Measurements from ENCODE around the gene NR2F1.
"Not testable (repeated sequence)": the region's sequence is repeated elsewhere in the genome, so short reads cannot be mapped to it uniquely, and the experiment has no call there.

The NR2F1 gene

DNA sequence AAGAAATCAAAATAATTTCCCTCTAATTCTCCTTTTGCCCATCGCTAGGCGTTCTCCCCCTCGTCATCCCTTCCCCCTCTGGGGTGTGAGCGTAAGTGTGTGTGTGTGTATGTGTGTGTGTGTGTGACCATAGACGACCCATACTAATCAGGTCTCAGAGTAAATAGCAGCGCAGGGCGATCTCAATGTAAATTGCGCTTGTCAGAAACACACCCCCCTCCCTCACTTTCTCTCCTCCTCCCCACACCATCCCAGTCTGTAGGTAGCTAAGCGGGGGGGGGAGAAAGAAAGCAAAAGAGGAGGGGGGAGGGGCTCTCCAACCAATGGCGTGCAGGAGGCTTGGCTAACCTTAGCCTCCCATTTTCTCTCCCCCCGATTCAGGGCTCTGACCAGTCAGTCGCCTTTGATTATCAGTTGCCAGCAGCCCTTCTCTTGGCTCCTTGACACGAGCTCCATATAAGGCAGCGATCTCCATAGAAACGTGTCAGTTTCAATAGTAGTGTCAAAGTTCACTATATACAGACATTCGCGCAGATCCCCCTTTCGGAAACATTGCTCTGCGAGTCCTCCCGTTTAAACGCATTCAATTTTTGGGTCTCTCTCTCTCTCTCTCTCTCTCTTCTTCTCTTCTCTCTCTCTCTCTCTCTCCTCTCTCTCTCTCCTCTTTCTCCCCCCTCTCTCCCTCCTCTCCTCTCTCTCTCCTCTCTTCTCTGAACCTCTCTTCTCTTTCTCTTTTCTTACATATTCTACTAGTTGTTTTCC lies at the start of gene NR2F1:
Gene NR2F1 (plus strand): TSS at position 546 of the 762 bp plus-strand sequence. CDS start 1,802 bp downstream, outside the sequence.
- peak within 1 kb of the TSS; percentile 60 for H3K4me3 Mint-ChIP-seq
- peaks cover 2% of the 10 kb centered on the region for H3K36me3 Mint-ChIP-seq (ENCODE audit: low read depth)
- H3K9me3 Mint-ChIP-seq, result no peaks in the 10 kb centered on the region
- H3K27me3 Mint-ChIP-seq (ENCODE audit: low read depth), result peaks cover 50% of the 10 kb centered on the region
- peaks cover 10% of the 10 kb centered on the region for H3K4me1 Mint-ChIP-seq (ENCODE audit: low read depth)
- H3K27ac Mint-ChIP-seq, result no peak within 1 kb of the TSS
- no peak for DNase-seq (ENCODE audit: low spot score)

DNA sequence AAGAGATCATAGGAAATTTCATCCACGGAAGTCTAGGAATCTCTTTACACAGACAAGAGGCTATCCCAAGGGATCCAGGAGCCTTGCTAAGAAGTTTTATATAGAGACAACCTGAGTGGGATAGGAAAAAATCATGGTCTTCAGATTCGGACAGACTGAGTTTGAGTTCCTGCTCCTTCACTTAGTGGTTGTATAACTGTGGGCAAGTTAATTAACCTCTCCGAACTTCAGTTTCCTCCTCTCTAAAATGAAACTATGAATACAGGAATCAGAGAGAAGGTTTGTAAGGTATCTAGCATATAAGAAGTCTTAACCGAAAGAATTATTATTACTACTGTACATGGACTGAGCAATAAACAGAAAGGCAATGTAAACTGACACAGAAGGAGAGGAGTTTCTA lies 37.1 kb upstream of the NR2F1 start:
- DNase-seq (ENCODE audit: low spot score), result no peak
- no peaks in the 10 kb centered on the region for H3K4me1 Mint-ChIP-seq (ENCODE audit: low read depth)
- no peak overlapping the region for H3K27ac Mint-ChIP-seq
- H3K36me3 Mint-ChIP-seq (ENCODE audit: low read depth), result no peaks in the 10 kb centered on the region
- no peaks in the 10 kb centered on the region for H3K9me3 Mint-ChIP-seq
- H3K4me3 Mint-ChIP-seq, result no peak overlapping the region
- H3K27me3 Mint-ChIP-seq (ENCODE audit: low read depth), result no peaks in the 10 kb centered on the region

DNA sequence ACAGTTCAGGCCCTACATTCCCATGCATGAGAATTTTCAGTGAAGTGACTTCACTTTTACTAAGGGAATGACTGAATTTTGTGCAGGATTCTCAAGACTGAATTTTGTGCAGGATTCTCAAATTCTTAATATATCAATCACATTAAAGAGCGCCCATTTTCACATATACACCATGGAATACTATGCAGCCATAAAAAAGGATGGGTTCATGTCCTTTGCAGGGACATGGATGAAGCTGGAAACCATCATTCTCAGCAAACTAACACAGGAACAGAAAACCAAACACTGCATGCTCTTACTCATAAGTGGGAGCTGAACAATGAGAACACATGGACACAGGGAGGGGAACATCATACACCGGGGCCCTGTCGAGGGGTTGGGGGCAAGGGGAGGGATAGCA lies 33.4 kb upstream of the NR2F1 start:
- H3K4me3 Mint-ChIP-seq; DNase-seq (ENCODE audit: low spot score); H3K36me3 Mint-ChIP-seq (ENCODE audit: low read depth); H3K9me3 Mint-ChIP-seq; H3K4me1 Mint-ChIP-seq (ENCODE audit: low read depth); H3K27ac Mint-ChIP-seq; H3K27me3 Mint-ChIP-seq (ENCODE audit: low read depth): not testable (repeated sequence)

DNA sequence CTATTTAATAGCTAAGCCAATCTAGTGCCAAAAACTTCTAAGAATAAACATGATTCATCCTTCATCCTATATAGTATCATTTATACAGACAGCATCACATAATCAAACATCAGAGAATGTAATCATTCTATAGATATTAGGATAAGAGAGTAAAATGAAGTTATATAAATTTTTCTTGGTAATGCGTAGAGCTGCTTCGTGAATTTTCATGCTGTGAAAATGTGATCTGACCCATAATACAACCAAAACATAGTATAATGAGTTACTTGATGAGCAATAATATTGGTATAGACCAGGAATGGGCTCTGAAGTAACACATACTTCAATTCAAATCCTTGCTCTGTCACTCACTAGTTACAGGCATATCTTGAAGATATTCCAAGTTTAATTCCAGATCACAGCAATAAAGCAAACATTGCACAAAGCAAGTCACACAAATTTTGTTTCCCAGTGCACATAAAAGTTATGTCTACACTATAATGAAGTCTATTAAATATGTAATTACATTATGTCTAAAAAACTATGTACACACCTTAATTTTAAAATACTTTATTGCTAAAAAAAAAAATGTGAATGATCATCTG lies 25.9 kb upstream of the NR2F1 start:
- DNase-seq (ENCODE audit: low spot score), result no peak
- Mint-ChIP-seq H3K9me3 (no peaks in the 10 kb centered on the region), H3K4me3 (no peak overlapping the region)

DNA sequence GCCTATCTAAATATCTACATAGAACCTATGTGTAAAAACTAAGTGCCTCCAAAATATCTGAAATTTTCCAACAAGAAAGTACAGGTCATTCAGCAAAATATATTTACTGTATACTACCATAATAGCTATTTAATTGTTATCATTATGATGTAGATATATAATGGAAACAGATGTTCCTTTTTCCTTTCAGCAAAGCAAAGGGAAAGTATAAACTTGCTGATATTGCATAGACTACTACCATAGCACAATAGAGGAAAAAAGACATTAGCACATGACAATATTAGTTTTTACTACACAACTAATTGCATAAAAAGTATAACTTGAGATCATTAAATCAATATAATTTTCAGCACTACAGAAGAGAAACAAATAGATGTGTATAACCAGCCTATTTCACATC lies 16.9 kb upstream of the NR2F1 start:
- H3K4me3 Mint-ChIP-seq, result no peak overlapping the region
- no peak for DNase-seq (ENCODE audit: low spot score)
- H3K27ac Mint-ChIP-seq, result no peak overlapping the region
- no peaks in the 10 kb centered on the region for H3K9me3 Mint-ChIP-seq
- H3K4me1 Mint-ChIP-seq (ENCODE audit: low read depth), result no peaks in the 10 kb centered on the region
- peaks cover 33% of the 10 kb centered on the region for H3K27me3 Mint-ChIP-seq (ENCODE audit: low read depth)
- H3K36me3 Mint-ChIP-seq (ENCODE audit: low read depth), result no peaks in the 10 kb centered on the region

More for the DNA sequence above, 25.9 kb upstream of the NR2F1 start:
- Mint-ChIP-seq H3K27me3 (ENCODE audit: low read depth) (no peaks in the 10 kb centered on the region), H3K36me3 (ENCODE audit: low read depth) (no peaks in the 10 kb centered on the region), H3K27ac (no peak overlapping the region), H3K4me1 (ENCODE audit: low read depth) (no peaks in the 10 kb centered on the region)

DNA sequence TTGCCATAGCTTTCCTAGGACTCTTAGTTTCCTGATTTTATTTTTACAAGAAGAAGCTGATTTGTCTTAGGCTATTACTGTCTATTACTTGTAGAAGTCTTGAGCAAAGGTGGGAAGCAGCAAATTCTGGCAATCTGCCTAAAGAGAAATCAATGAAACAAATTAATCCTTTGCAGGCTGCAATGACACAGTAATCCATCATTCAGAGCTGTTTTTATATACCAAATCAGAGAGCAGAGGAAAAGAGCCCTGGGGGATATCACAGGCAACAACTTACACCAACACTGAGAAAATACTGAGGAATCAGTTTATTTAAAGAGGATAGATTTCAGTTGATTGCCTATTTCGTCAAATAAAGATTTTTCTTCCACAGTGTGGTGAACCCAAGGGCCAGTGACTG lies 15.6 kb upstream of the NR2F1 start:
- H3K36me3 Mint-ChIP-seq (ENCODE audit: low read depth), result no peaks in the 10 kb centered on the region
- no peak overlapping the region for H3K27ac Mint-ChIP-seq
- no peaks in the 10 kb centered on the region for H3K9me3 Mint-ChIP-seq
- peaks cover 3% of the 10 kb centered on the region for H3K4me1 Mint-ChIP-seq (ENCODE audit: low read depth)
- DNase-seq (ENCODE audit: low spot score), result no peak
- peaks cover 46% of the 10 kb centered on the region for H3K27me3 Mint-ChIP-seq (ENCODE audit: low read depth)
- H3K4me3 Mint-ChIP-seq, result no peak overlapping the region

DNA sequence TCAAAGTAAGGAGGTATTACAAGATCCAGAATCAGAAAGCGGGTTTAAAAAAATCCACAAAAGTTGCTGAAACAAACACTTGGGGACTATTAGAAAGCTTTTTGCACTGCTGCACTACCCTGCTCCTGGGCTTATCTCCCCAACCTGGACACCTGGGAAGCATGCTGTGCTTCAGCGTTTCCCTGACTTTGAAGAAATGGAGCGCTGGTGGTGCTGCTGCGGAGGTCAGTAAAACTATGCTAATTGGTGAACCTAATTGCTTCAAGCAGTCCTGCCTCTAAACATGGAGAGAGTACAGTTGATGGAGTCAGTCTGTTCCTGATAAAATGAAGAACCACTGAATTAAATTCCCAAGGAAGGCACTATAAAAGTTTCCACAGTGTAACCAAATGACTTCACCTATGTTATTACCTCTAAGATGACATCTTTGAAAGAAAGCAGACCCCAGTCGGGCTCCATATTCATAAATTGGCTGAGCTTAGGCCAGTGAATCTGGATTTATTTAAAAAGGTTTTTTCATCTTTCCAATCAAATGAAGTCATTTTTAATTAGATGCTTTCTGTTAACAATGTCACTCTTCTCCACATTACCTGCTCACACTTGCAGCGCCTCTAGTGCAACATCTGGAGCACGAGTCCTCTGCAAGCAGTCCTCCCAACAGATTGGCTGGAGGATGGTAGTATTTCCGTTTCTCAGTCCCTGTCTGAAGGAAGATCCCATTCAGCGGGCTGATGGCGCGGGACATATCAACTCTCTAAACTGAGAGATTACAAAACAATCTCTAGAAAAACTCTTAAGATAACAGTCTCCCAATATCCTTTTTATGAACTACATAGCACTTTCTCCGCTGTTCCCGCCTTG lies 13.5 kb upstream of the NR2F1 start:
- no peak overlapping the region for H3K4me3 Mint-ChIP-seq
- H3K4me1 Mint-ChIP-seq (ENCODE audit: low read depth), result peaks cover 3% of the 10 kb centered on the region
- no peaks in the 10 kb centered on the region for H3K36me3 Mint-ChIP-seq (ENCODE audit: low read depth)
- no peak for DNase-seq (ENCODE audit: low spot score)
- no peaks in the 10 kb centered on the region for H3K9me3 Mint-ChIP-seq
- no peak overlapping the region for H3K27ac Mint-ChIP-seq
- H3K27me3 Mint-ChIP-seq (ENCODE audit: low read depth), result peaks cover 67% of the 10 kb centered on the region

DNA sequence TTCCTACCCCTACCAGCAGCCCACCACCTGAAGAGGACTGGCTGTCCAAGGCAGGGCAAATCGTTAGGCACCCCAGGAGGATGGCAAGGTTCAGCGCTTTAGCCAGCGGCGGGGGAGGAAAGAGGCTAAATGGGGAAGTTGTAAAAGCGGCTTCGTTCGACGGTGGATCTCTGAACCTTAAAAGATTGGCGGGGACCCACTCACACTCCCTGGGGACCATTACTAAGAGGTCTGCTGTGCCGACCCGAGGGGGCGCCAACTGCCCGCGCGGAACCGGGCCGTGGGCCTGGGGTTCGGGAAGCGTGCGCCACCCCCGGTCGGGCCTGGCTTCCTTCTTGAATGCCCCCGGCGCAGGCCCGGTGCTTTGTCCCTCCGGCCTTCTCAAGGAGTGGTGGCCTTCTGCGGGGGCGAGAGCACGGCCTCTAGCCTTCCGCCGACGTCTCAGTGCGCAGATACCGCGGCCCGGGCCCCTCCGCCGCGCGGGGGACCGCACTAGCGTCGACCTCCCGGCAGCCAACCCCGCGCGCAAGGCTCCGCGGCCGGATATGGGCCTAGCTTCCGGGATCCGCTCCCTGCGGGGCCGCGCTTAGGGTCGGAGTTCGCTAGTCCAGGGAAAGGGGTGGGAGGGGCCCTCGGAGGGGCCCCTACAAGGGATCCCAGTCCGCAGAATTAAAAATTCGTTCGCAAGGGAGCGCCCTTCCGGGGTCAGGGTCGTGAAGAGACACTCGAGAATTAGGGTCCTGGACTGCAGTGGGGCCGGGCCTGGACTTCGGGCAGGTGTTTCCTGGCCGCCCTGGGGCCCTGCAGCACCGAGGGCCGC lies 12.5 kb upstream of the NR2F1 start:
- Mint-ChIP-seq H3K4me3 (no peak overlapping the region), H3K27ac (no peak overlapping the region), H3K9me3 (no peaks in the 10 kb centered on the region), H3K36me3 (ENCODE audit: low read depth) (no peaks in the 10 kb centered on the region), H3K27me3 (ENCODE audit: low read depth) (peaks cover 77% of the 10 kb centered on the region), H3K4me1 (ENCODE audit: low read depth) (peaks cover 3% of the 10 kb centered on the region)
- DNase-seq (ENCODE audit: low spot score), result no peak

DNA sequence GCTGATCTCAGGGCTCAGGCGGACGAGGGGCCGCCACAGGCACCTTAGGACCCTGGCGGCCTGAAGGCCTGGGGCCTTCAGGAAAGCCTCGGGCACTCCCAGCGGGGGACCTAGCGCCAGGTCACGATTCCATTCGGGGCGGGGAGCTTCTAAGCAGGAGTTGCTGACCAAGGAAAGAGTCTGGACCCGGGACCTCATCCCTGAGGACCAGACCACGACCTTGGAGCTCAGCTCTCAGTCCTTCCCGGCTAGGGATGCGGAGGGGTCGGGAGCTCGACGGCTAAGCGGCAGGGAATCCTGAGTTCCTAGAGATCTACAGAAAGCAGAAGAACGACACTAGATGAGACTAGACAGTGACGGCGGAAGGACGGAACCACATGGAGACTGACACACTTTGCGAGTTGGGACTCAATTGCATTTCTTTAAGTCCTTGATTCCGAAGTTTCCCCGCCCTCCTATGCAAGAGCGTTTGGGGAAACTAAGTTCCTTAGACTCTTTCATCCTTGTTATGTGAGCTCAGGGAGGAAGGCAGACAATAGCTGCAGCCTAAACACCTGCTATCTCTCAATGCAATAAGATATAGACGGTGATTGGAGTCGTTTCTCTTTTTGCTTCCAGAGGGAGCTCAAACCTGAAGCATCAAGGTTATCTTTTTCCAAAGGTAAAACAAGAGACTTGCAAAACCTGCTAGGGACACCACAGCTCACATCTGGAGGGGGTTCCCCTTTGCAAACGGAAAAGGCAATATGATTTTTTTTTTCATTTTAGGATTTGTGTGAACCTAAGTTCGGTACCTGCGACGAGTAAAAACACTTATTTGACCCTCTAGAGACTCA lies 11.7 kb upstream of the NR2F1 start:
- H3K9me3 Mint-ChIP-seq, result no peaks in the 10 kb centered on the region
- no peaks in the 10 kb centered on the region for H3K36me3 Mint-ChIP-seq (ENCODE audit: low read depth)
- H3K4me3 Mint-ChIP-seq, result no peak overlapping the region
- peak overlapping the region; percentile 55 for H3K27ac Mint-ChIP-seq
- H3K27me3 Mint-ChIP-seq (ENCODE audit: low read depth), result peaks cover 85% of the 10 kb centered on the region
- H3K4me1 Mint-ChIP-seq (ENCODE audit: low read depth), result peaks cover 3% of the 10 kb centered on the region
- no peak for DNase-seq (ENCODE audit: low spot score)

DNA sequence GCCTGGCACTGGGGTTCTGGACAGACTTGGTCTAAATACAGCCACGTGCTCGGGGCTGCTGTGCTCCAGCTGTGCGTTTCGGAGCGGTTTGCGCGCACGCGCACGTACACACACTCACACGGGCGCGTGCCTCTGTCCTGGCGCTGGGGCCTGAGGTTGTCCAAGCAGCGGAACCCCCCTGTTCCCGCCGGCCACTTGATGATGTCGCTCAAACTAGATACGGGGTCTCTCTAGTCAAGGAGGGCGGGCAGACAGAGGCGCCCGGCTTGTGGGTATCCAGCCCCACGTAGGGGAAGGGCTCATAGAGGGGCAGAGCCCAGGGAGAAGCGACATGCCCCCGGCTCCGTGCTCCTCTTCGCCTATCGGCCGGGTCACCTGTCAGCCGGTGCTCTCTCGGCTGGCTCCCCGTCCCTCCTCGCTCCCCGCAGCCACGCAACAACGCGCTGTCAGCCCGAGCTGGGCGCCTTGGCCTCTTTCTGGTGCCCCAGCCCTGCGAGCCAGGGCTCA lies 10.9 kb upstream of the NR2F1 start:
- H3K9me3 Mint-ChIP-seq, result no peaks in the 10 kb centered on the region
- no peak overlapping the region for H3K4me3 Mint-ChIP-seq
- peaks cover 92% of the 10 kb centered on the region for H3K27me3 Mint-ChIP-seq (ENCODE audit: low read depth)
- H3K36me3 Mint-ChIP-seq (ENCODE audit: low read depth), result no peaks in the 10 kb centered on the region
- peaks cover 3% of the 10 kb centered on the region for H3K4me1 Mint-ChIP-seq (ENCODE audit: low read depth)
- no peak overlapping the region for H3K27ac Mint-ChIP-seq
- no peak for DNase-seq (ENCODE audit: low spot score)

DNA sequence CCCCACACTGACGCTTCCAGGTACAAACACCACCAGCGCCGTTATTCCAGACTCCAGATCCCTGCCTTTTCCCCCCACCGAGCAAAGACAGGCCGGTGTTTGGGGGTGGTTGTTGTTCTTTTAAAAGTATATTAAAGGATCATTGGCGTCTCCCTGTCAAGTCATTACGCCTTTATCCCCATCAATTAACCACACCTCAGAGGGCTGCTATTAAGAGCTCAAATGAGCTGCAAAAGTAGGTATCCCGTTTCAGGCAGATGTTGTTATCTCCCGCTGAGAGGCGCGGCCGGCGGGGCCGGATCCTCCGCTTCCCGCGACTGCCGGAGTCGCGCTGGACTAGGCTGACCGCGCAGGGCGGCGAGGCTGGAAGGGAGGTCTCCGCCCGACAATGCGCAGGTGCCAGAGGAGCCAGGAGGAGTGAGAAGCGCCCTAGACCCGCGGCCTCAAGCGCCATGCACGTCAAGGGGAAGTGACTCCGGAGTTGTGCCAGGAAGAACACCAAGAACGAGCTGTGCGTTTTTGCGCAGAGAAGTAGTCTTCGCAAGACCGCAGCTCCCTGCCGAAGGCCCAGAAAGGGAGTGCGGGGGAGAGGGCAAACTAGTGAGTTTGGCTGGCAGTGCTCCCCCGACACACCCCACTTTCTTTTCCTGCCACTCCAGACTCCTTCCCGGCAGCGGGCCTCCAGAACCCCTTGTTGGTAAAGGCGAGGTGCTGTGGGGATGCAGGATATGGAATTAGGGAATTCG lies 10.2 kb upstream of the NR2F1 start:
- H3K4me1 Mint-ChIP-seq (ENCODE audit: low read depth), result peaks cover 3% of the 10 kb centered on the region
- H3K27me3 Mint-ChIP-seq (ENCODE audit: low read depth), result peaks cover 93% of the 10 kb centered on the region
- no peak overlapping the region for H3K4me3 Mint-ChIP-seq
- DNase-seq (ENCODE audit: low spot score), result no peak
- H3K27ac Mint-ChIP-seq, result peak overlapping the region; percentile 80
- no peaks in the 10 kb centered on the region for H3K9me3 Mint-ChIP-seq
- H3K36me3 Mint-ChIP-seq (ENCODE audit: low read depth), result no peaks in the 10 kb centered on the region
